GM10266 (cell line): ENCODE measurements around the gene SPON1.
"Not testable (repeated sequence)": the region's sequence is repeated elsewhere in the genome, so short reads cannot be mapped to it uniquely, and the experiment has no call there.

Experiments used
- DNase-seq: peaks from one replicate; pipeline ENCODE4 v3.0.0; 2012; ENCODE audit errors: extremely low spot score
- CTCF ChIP-seq: IDR thresholded peaks from 2 replicates; pipeline ENCODE4 v1.5.1; 2012; ENCODE audit warnings: mild to moderate bottlenecking, low read depth; ENCODE audit not compliant: control insufficient read depth, insufficient read depth; ENCODE audit errors: missing control alignments

Gene SPON1

GRCh38 chr11:14242187-14242586 is 279.7 kb downstream of the SPON1 start:
- no peak for TF ChIP-seq CTCF
- DNase-seq = no peak

GRCh38 chr11:14242733-14243132 is 280.2 kb downstream of the SPON1 start:
- no peak for DNase-seq
- TF ChIP-seq CTCF = no peak

- DNase-seq = no peak
- TF ChIP-seq CTCF = no peak
Observed at GRCh38 chr11:14244926-14245325, 282.4 kb downstream of the SPON1 start.

- DNase-seq = no peak
- TF ChIP-seq CTCF = no peak
Observed at GRCh38 chr11:14245444-14245843, 282.9 kb downstream of the SPON1 start.

- TF ChIP-seq CTCF = no peak
- DNase-seq = no peak
Observed at GRCh38 chr11:14248580-14248981, 286.1 kb downstream of the SPON1 start.

GRCh38 chr11:14249121-14249963 is 286.8 kb downstream of the SPON1 start:
- peak; percentile 83 for TF ChIP-seq CTCF
- peak; percentile 51 for DNase-seq

GRCh38 chr11:14251754-14252153 is 289.2 kb downstream of the SPON1 start:
- TF ChIP-seq CTCF = no peak

GRCh38 chr11:14252501-14252900 is 290.0 kb downstream of the SPON1 start:
- DNase-seq = not testable (repeated sequence)

More at GRCh38 chr11:14251754-14252153, 289.2 kb downstream of the SPON1 start:
- no peak for DNase-seq
